Measurements from ENCODE around the gene SMLR1. TPM values are rescaled to one million over a fixed set of nuclear protein-coding genes. Genes with fewer than 3 reads are reported as not detected.

The SMLR1 gene
- total RNA-seq, 1 experiment from 2014 or later = not detected

DNA sequence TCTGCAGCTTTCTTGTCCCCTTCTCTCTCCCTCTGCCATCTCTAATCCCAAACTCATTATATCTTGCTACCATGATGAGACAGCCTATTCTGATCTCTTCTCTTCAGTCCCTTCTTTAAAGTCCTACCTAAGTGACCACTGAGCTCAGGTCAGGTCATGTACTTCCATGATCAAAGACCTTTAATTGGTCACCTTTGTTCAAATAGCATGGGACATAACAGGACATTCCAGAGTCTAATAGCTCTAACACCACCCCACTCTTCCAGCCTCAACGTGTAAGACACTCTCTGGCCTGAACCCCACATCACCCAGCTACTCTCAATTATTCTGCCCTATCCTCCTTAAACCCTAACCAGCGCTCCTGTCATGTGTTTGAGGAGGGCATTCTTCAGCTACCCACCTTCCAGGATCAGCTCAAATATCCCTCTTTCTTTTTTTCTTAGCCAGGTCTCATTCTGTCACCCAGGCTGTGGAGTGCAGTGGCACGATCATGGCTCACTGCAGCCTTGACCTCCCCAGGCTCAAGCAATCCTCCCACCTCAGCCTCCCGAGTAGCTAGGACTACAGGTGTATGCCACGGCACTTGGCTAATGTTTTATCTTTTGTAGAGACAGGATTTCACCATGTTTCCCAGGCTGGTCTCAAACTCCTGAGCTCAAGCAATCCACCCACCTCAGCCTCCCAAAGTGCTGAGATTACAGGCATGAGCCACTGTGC lies 2.1 kb upstream of the SMLR1 start:
- DNase-seq (ENCODE audit: extremely low read depth, low read depth) = no peak

DNA sequence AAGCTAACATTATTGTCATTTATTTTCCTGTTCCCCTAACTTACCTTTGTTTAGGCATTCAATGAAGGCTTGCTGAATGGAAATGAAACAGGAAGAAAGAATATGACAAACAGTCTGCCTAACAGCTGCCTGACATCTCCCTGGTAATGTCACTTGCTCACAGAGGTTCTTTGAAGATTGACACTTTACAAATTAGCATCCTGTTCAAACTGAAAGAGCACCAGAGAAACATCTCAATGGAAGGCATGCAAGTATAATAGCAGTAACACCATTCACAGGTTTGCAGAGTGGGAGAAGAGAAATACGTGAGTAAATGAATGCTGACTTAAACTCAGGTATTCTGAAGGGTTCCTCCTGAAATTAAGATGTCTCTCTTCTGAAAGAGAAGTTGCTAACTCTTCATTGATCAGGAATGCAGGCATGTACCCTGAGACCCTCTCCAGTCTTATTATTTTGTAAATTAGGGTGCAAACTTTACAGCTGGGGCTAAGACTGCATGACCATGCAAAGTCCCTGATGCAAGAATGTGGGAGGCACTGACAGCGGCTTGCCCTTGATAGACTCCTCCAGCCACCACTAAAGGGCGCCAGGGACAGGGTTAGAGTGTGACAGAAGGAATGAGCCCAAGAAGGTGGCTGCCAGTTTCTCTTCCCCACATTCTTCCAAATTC lies 1.3 kb upstream of the SMLR1 start:
- DNase-seq (ENCODE audit: extremely low read depth, low read depth) = no peak

DNA sequence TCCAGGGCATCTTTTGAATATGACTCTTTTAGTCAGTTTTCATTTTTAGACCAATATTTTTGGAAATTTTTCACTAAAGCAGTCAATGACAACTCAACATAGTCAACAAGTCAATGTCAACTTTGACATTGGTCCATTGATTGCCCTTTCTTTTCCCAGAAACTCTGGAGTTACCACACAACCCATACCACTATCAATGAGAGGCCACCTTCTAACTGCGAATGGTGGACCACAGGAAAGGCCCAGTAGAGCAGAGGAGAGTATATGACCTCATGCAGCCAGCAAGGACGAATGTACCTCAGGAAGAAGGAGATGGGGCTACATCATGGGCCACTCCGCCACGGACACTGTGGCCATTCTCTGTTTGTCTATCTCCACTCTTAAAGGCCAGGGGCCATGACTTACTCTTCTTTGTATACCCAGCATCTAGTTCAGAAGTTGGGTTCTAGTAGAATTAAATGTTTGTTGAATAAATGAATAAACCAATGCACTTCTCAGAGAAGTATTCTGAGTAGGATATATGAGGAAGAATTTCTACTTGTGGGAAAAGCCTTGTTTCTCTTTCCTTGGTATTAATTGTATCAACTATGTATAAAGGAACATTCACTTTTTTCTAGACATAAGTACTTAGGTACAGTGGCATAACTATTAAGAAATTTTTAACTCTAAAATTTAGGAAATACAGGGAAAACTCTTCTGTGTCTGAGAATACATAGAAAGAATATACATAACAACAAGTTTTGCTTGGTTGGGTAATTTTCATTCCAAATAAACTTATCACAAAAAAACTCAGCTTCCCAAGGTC lies 562 bp upstream of the SMLR1 start:
- DNase-seq (ENCODE audit: extremely low read depth, low read depth) = no peak

DNA sequence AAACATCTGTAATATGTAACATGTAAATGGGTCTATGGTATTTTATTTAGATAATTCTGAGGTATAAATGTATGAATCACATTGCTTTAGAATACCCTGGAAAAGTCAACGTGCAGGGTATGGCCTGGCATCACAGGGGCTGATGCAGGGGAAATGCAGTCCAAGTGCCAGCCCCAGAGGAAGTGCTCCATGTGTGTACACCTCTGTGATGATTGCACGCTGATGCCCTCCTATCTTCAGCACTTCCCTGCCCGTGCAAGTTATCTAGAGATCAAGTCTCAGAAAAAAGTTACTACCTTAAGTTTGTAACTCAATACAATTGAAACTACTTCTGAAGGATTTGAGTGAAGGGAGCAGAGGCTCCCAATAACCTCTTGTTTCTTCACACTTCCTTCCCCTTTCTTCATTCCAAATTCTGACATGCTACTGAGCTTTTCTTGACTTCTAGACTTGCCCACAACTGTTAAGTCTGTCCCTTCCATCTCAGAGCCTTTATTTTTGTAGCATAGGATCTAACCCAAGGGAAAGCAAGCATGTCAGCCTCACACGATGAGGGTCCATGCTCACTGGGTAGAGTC lies 2.2 kb downstream of the SMLR1 start:
- DNase-seq (ENCODE audit: extremely low read depth, low read depth) = no peak

- no peak for DNase-seq (ENCODE audit: extremely low read depth, low read depth)
These were observed 4.4 kb downstream of the SMLR1 start for GRCh38 chr6:130831607-130832006.

DNA sequence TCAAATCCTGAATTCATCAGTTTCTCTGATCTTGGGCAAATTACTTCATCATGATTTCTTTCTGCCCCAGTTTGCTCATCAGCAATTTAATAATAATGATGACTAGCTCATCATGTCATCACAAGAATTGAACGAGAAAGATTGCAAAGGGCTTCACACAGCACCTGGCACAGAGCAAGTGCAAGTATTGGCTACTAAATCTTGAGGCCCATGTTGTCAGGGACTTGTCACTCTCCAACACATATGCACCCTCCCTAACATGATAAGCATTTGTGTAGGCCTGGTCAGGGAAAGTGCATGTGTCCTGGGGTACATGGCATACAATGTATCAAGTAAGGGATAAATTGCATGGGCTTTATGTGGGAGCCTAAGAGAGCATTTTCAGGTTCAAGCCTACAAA lies 6.4 kb downstream of the SMLR1 start:
- no peak for DNase-seq (ENCODE audit: extremely low read depth, low read depth)

- no peak for DNase-seq (ENCODE audit: extremely low read depth, low read depth)
These were observed 7.5 kb downstream of the SMLR1 start for GRCh38 chr6:130834482-130835251.

DNA sequence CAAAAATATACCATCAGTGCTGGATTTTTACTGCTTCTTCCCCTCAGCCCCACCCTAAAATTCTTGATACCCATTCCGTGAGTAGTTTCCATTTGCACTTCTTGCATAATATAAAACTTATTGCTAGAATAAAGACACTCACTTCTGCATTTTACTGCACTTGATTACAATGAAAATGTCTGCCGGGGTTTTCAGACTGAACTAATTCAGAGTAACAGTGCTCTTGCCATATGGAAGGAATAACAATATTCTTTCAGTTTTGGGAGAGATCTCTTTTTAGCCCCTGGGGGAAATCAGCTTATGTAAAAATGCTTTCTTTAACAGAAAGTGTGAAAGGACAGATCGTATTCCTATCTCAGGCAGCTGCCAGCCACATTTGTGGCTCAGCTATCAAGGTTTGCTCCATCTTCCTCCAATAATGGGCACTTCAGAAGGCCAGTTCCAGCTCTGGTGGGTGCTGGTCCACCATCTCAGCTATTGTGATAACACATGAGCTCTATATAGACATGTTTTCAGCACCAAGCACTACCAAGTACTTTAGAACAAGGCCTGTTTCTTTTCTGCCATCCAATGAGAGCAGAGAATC lies 8.9 kb downstream of the SMLR1 start:
- no peak for DNase-seq (ENCODE audit: extremely low read depth, low read depth)

- DNase-seq (ENCODE audit: extremely low read depth, low read depth) = no peak
These were observed 9.9 kb downstream of the SMLR1 start for GRCh38 chr6:130837067-130837466.

- no peak for DNase-seq (ENCODE audit: extremely low read depth, low read depth)
These were observed 11.1 kb downstream of the SMLR1 start for GRCh38 chr6:130838250-130838860.

DNA sequence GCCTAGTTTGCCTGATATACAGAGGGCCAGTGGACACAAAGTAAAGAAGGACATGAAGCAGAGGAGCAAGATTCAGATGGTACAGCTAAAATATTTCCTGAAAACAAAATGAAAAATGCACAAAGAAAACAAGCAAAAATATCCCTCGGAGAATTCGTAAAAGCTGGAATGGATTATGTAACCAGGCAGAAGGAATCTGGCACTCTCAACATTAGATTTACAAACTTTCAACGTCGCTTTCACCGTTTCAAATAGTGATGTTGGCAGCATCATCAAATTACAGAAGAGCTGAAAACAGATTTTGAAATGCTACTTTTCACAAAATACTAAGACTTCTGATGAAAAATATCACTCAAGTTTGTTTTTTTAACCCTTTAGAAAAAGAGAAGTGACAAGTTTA lies 11.7 kb downstream of the SMLR1 start:
- no peak for DNase-seq (ENCODE audit: extremely low read depth, low read depth)

GRCh38 chr6:130839379-130839778 lies 12.2 kb downstream of the SMLR1 start:
- no peak for DNase-seq (ENCODE audit: extremely low read depth, low read depth)

DNA sequence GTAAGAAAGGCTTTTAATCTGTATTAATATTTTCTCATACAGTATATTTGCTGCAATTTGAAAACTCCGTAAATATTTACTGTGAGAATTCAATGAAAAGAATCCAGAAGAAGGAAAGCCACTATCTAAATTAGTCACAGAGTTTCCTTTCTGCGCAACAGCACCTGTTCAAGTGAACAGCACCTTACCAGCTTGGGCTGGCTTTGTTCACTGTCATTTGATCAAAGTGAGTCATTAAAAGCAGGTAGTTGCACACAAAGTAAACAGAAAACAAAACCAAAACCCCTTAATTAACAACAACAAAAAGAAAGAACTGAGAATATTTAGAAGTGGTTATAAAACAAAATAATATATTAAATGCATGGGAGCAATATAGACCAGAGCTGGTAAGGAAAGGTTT lies 12.8 kb downstream of the SMLR1 start:
- DNase-seq (ENCODE audit: extremely low read depth, low read depth) = no peak

DNA sequence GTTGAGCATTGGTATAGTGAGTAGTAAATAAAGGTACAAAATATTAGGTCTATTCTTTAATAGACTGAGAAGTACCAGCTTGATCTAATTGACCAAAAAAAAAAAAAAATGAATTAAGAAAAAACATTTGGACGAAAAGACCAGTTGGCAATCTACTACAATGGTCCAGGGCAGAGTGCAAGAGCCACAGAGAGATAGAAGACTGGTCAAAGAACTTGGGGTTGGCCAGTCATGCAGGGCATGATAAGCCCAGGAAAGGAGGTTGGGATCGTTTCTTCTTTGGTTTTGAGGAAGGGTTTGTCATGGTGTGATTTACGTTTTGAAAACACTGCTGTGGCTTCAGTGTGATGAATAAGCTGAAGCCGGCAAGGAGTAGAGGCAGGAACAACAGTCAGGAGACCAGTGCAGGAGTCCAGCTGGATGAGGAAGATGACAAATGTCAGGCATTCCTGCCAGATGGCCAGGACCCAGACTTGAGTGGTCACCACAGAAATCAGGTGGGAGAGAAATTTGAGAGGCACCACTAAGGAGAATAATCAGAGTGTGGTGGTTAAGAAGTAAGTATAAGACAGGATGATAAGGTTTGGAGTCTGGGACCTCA lies 14.0 kb downstream of the SMLR1 start:
- DNase-seq (ENCODE audit: extremely low read depth, low read depth) = no peak

- DNase-seq (ENCODE audit: extremely low read depth, low read depth) = peak; percentile 52
These were observed 16.5 kb downstream of the SMLR1 start for GRCh38 chr6:130843575-130844320.

GRCh38 chr6:130846501-130846900 lies 19.3 kb downstream of the SMLR1 start:
- no peak for DNase-seq (ENCODE audit: extremely low read depth, low read depth)

- DNase-seq (ENCODE audit: extremely low read depth, low read depth) = no peak
These were observed 20.1 kb downstream of the SMLR1 start for GRCh38 chr6:130847001-130847910.

GRCh38 chr6:130848945-130849344 lies 21.7 kb downstream of the SMLR1 start:
- DNase-seq (ENCODE audit: extremely low read depth, low read depth) = no peak

Data from NCI-H460 (cell line).